Mesothelial cell of epicardium (in vitro differentiated cells): ENCODE data around the gene IVL. TPM values are rescaled to one million over a fixed set of nuclear protein-coding genes. Genes with fewer than 3 reads are reported as not detected.

Experiments
- DNase-seq, 2 experiments: peaks; one replicate each; pipeline ENCODE4 v3.0.0; 2021; ENCODE audit warnings: low spot score in 2 of 2; ENCODE audit not compliant: unreplicated experiment in 2 of 2
- H3K27ac Mint-ChIP-seq: 2 replicates; pipeline ENCODE4 v1.8.0; 2021; ENCODE audit warnings: mixed read lengths
- H3K27me3 Mint-ChIP-seq: 2 replicates; pipeline ENCODE4 v1.8.0; 2021; ENCODE audit warnings: low read depth, mixed read lengths
- H3K36me3 Mint-ChIP-seq: 2 replicates; pipeline ENCODE4 v1.8.0; 2021; ENCODE audit warnings: mixed read lengths
- H3K4me1 Mint-ChIP-seq: 2 replicates; pipeline ENCODE4 v1.8.0; 2021; ENCODE audit warnings: mixed read lengths
- H3K4me3 Mint-ChIP-seq: 2 replicates; pipeline ENCODE4 v1.8.0; 2021; ENCODE audit warnings: mild to moderate bottlenecking, moderate library complexity, mixed read lengths
- H3K9me3 Mint-ChIP-seq: 2 replicates; pipeline ENCODE4 v1.8.0; 2021; ENCODE audit warnings: mixed read lengths
- total RNA-seq: library from RNA; stranded (reverse); gene quantifications from 3 replicates; pipeline ENCODE4 v1.2.1, GENCODE V29; 2021
- TF ChIP-seq, protein P1 (sequence below): fragments of 200-600 bp; sonication (generic); IDR thresholded peaks from one replicate; pipeline ENCODE4 v1.5.0; 2021; ENCODE audit warnings: antibody characterized with exemption; ENCODE audit not compliant: unreplicated experiment

Gene IVL
- total RNA-seq, 1 donor from 2014 or later, result 0.27 TPM

DNA sequence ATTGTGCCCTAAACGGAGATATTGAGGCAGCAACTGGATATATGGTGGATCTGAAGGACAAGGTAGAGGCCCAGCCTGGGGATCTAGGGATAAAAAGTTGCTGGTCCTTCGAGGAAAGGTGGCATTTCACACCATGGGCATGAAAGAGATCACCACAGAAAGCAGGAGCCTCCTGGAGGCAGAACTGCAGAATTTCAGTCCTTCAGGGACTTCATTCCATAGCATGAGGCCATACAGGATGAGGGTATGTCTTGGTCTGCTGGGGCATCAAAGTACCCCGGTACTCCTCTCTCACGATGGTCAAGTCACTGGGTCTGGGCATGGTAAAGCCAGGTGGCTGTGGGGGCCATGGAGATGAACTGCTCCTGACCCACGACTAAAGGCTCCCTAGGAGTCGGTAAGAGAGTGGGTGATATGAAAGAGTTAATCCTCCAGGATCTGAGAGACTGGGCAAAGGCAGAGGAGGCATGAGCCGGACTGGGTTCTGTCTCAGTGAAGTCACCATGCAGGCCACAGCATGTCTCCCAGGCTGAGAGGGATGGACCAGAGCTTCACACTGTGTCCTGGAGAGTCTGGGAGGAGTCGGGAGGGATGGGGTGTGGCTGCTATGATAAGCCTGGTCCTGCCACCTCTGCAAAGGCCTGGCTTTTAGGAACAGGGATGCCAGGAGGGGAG lies 32.8 kb downstream of the IVL start:
- Mint-ChIP-seq H3K9me3 (peaks cover 37% of the 10 kb centered on the region), H3K36me3 (no peaks in the 10 kb centered on the region), H3K4me1 (no peaks in the 10 kb centered on the region), H3K4me3 (no peak overlapping the region), H3K27ac (no peak overlapping the region), H3K27me3 (no peaks in the 10 kb centered on the region)
- no peak for DNase-seq
- TF ChIP-seq, protein P1, sequence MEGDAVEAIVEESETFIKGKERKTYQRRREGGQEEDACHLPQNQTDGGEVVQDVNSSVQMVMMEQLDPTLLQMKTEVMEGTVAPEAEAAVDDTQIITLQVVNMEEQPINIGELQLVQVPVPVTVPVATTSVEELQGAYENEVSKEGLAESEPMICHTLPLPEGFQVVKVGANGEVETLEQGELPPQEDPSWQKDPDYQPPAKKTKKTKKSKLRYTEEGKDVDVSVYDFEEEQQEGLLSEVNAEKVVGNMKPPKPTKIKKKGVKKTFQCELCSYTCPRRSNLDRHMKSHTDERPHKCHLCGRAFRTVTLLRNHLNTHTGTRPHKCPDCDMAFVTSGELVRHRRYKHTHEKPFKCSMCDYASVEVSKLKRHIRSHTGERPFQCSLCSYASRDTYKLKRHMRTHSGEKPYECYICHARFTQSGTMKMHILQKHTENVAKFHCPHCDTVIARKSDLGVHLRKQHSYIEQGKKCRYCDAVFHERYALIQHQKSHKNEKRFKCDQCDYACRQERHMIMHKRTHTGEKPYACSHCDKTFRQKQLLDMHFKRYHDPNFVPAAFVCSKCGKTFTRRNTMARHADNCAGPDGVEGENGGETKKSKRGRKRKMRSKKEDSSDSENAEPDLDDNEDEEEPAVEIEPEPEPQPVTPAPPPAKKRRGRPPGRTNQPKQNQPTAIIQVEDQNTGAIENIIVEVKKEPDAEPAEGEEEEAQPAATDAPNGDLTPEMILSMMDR, result no peak

DNA sequence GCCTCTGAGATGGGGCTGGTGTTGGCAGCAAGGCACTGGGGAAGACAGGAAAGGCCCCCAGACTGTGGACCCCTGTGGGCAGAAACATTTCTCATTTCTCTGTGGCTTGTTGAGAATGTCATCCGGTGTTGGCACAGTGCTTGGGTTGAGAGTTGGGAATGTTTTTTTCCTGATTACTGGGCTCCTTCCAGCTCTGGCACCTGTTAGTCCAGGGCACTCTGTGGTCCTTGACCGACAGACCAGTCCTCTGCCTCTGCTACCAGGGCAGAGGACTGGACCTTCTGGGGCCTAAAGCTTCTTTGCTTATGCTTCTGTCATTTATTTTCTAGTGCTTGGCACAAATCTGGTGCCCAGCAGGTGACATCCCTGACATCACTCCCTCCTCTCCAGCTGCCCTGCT lies 33.8 kb downstream of the IVL start:
- Mint-ChIP-seq H3K4me3 (no peak overlapping the region), H3K36me3 (no peaks in the 10 kb centered on the region), H3K4me1 (no peaks in the 10 kb centered on the region), H3K27me3 (peaks cover 2% of the 10 kb centered on the region), H3K9me3 (peaks cover 39% of the 10 kb centered on the region), H3K27ac (no peak overlapping the region)
- no peak for DNase-seq
- TF ChIP-seq, protein P1, result no peak

DNA sequence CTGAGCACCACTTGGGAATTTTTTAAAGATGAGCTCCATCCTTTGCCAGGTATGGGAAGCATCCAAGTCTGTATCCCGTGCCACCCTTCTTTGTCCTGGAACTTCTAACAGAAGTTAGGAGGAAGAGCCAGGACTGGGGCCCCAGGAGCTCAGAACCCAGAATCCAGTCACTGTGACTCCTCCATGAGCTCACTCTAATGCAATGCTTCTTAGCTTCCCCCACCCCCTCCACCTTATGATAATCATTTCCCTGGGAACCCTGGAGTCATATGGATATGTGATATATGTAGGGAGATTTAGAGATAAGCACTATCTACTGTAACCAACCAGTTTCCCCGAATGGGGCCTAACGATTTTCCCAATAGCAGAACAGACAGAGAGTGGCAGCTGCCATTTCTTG lies 37.9 kb downstream of the IVL start:
- DNase-seq, result no peak
- H3K36me3 Mint-ChIP-seq, result no peaks in the 10 kb centered on the region
- H3K9me3 Mint-ChIP-seq, result peaks cover 35% of the 10 kb centered on the region
- TF ChIP-seq, protein P1, result no peak
- H3K4me1 Mint-ChIP-seq, result no peaks in the 10 kb centered on the region
- H3K4me3 Mint-ChIP-seq, result no peak overlapping the region
- no peak overlapping the region for H3K27ac Mint-ChIP-seq
- peaks cover 4% of the 10 kb centered on the region for H3K27me3 Mint-ChIP-seq

DNA sequence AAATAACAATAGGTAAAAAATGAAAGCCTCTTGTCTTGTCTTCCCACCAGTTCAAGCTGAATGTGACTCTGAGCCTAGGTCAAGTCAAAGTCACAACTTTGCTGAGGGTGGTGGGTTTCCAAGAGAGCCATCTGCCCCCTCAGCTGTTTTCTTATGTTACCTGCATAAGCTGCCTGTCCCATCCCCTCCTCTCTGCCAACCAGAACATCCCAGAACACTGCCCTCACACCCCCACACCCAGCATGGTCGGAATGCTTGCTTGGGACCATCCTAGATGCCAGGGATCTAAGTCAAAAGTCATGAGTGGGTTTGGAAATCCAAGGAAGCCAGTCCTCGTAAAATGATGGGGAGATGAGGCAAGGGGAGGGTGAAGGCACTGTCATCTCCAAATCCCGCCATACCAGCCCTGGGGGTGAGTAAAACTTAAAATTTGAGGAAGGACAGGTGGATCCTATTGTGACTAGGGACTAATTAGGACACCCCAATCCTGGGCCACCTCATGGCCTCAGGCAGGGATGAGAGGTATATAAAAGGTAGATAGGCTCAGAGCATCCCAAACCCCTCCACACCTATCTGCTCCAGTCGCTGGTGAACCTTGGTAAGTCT lies 38.4 kb downstream of the IVL start, which contains the start of gene SPRR5:
Gene SPRR5 (plus strand): TSS at position 556 of the 606 bp plus-strand sequence. CDS start 1,349 bp downstream, outside the sequence.
- Mint-ChIP-seq H3K27ac (no peak within 1 kb of the TSS), H3K36me3 (no peaks in the 10 kb centered on the region), H3K9me3 (peaks cover 39% of the 10 kb centered on the region), H3K4me3 (no peak within 1 kb of the TSS), H3K4me1 (no peaks in the 10 kb centered on the region), H3K27me3 (peaks cover 4% of the 10 kb centered on the region)
- DNase-seq, result no peak
- TF ChIP-seq, protein P1, result no peak

DNA sequence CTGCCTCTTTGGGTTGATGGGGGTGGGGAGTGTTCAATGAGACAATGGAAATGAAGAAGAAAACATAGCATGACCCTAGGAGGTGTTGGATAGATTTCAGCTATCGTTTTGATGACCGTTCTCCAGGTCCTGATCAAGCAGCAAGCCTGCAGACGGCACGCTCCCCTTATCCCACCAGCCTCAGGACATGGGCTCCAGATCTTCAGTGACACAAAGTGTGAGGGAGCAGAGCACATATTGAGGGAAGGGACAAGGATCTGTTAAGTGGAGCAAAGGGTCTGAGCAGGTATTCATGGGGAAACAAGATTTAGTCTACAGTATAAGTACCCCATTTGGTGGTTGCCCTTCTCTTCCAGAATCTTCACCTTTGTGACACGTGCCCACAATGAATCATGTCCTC lies 43.4 kb downstream of the IVL start:
- Mint-ChIP-seq H3K27ac (no peak overlapping the region), H3K27me3 (peaks cover 2% of the 10 kb centered on the region), H3K9me3 (peaks cover 16% of the 10 kb centered on the region), H3K36me3 (no peaks in the 10 kb centered on the region), H3K4me1 (no peaks in the 10 kb centered on the region), H3K4me3 (no peak overlapping the region)
- TF ChIP-seq, protein P1, result no peak
- no peak for DNase-seq
